Femur (tissue), 1 donor: Measurements from ENCODE around the gene ENPP6.
A peak's percentile ranks its signal among the peaks of the same experiment; 100 is the strongest.

ENCODE experiments used
- DNase-seq: peaks from one replicate; pipeline ENCODE4 v3.0.0-alpha.2; 2017

Gene ENPP6

DNA sequence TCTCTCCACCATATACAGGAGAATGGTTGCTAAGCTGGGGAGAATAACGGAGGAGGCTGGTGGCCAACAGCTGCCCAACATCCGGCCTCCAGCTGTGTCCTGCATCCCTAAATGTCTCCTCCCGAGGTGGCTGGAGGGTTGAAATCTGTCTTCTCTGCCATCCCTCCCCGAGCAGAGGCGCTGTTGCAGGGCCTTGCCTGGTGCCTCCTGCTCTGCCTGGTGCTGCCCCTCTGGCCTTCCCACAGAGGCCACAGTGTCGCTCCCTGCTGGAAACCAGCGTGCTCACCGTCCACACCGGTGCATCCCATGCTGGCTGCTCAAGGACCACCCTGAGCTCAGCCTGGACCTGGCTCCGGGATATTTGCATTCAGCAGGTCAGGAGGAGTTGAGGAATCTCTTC lies 115.2 kb downstream of the ENPP6 start:
- DNase-seq, result no peak

DNA sequence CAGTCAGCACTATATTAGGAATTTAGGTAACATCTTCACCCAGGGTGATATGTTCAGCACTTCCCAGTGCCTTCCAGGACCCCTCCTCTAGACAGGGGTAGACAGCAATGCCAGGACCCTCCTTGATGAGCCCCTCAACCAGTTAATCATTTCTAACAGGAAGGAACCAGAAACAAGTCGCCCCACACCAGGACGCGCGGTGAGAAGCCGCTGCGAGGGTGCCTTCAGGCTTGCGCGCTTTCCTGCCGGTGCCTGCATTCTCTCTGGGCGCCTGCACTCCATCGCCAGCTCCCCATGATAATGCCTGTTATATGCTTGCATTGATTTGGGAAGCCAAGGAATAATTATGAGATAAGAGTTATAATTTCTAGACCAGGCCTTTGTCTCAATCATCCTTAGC lies 116.0 kb downstream of the ENPP6 start:
- DNase-seq, result no peak

GRCh38 chr4:184100297-184100885 lies 117.3 kb downstream of the ENPP6 start:
- DNase-seq, result peak; percentile 43

- peak; percentile 75 for DNase-seq
Measured at GRCh38 chr4:184099535-184099966, 118.1 kb downstream of the ENPP6 start.

- peak; percentile 27 for DNase-seq
Measured at GRCh38 chr4:184099000-184099399, 118.7 kb downstream of the ENPP6 start.

GRCh38 chr4:184097815-184098214 lies 119.9 kb downstream of the ENPP6 start:
- DNase-seq, result no peak

DNA sequence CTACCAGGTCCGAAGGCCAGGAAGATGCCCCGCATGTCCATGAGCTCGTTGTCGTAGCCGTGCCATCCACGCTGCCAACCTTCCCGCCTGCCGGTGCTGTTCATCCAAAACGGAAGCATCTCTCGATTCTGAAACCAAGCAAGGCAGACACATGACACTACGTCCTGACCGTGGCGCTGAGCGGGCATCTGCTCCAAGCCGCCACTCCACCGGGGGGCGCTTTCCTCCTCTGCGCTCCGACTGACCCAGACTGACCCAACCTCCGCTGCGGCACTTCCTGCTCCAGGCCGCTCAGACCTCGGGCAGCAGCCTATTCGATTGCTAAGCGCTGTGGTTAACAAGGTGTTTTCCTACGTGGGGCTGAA lies 120.5 kb downstream of the ENPP6 start:
- peak; percentile 79 for DNase-seq

DNA sequence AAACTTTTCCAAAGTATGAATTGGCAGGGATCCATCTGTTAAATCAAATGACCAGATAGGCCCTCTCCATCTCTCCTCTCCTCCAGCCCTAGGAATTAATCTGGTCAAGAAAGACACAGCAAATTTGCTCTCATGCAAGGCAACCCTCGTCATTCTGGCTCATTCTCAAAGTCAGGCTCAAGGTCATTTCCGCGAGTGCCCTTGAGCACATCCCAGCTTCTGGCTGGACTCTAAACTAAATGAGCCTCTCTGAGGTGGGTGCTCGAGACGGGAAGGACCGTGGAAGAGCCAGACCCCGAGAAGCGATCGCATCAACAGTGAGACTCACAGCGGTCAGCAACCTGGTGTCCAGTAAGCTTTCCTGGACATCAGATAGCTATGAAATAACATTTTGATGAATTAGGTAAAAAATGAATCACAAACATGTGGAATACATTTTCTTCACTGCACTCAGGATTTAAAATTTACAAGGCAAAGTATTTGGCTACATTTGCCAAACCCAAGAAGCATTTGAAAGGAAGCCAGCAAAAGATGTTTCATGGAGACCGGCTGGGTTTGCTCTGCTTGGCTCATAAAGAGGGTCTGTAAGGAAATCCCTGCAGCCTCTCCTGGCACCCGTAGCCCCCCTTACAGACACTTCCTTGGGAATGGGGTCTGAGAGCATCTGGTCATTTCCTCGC lies 121.0 kb downstream of the ENPP6 start:
- DNase-seq, result peak; percentile 34

- DNase-seq, result no peak
Measured at GRCh38 chr4:184094532-184095159, 123.0 kb downstream of the ENPP6 start.

- no peak for DNase-seq
Measured at GRCh38 chr4:184091986-184092385, 125.7 kb downstream of the ENPP6 start.

DNA sequence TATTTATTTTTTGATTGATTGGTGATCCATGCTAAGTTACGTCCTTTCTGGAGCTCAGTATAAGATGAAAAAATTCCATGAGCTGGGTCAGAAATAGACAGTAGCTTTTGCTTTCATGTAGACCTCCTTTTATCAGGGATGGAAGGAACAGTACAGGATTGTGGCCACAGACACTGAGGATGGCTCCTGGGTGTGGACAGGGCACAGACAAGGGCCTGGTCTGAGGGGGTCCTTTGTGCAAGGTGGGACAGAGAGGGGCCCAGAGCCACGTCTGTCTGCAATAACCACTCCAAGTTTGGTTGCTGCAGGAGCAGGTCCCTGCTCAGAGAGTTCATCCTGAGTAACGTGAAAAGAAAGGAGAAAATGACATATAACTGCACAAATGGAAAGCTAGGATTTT lies 127.1 kb downstream of the ENPP6 start:
- DNase-seq, result no peak

DNA sequence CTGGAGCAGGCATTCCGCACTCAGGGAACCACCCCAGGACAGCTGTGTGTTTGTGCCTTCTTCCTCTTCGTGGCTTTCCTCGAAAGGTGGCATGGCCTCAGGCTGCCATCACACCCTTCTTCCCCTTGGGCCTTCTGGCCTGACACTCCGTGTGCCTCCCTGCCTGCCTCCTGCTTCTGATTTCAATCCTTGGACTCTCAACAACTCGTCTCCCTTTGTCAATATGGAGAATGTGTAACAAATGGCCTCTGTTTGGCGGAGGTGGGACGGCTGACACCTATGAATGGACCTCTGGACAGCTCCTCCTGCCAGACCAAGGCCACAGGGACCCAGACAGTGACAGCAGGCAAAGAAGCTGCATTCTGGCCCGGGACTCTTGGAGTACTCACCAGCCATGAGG lies 137.0 kb downstream of the ENPP6 start:
- DNase-seq, result no peak

DNA sequence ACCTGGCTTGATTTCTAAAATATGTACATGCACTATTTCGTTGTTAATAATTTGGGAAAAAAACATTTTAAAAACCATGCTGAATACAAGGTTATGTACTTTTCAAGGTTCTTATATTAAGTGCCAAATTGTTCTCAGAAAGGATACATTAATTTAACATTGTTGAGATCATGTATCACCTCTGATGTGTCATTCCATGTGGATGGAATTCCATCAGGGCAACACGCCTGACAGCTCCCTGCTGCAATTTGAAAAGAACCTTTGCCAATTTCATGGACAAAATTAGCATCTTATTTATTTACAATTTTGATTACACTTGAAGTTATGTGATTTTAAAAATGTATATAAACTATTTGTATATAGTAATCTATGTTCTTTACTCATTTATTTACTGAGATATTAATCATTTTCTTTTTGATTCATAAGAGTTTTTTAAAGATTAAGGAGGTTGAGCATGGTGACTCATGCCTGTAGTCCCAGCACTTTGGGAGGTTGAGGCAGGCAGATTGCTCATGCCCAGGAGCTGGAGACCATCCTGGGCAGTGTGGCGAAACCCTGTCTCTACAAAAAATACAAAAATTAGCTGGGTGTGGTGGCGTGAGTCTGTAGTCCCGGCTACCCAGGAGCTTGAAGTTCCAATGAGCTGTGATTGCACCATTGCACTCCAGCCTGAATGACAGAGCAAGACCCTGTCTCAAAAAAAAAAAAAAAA lies 142.8 kb downstream of the ENPP6 start:
- DNase-seq, result no peak

DNA sequence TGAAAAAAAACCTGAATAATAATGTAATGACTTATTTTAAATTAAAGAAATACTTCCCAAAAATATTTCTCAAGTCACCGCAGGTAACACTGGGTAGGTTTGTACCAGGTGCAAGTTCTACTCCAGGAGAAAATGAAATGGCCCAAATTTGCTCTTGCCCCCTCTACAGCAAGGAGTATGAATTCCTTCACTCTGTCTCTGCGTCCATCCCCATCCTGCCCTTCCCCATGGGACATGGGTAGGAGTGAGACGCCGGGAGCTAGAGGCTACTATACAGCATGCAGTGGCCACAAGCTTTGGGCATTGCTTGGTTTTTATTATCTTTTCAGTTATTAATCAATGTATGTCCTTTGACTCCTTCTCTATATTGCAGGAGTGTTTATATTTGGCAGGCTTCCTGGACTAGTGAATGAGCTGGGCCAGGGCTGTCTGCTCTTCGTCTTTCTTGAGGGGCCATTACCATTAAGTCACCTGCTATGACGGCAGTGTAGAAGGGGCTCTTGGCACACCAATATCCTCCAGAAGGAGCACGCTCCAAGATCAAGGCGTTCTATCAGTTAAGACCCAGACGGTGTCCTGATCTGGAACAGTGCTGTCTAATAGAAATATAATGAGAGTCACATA lies 149.6 kb downstream of the ENPP6 start:
- DNase-seq, result no peak

DNA sequence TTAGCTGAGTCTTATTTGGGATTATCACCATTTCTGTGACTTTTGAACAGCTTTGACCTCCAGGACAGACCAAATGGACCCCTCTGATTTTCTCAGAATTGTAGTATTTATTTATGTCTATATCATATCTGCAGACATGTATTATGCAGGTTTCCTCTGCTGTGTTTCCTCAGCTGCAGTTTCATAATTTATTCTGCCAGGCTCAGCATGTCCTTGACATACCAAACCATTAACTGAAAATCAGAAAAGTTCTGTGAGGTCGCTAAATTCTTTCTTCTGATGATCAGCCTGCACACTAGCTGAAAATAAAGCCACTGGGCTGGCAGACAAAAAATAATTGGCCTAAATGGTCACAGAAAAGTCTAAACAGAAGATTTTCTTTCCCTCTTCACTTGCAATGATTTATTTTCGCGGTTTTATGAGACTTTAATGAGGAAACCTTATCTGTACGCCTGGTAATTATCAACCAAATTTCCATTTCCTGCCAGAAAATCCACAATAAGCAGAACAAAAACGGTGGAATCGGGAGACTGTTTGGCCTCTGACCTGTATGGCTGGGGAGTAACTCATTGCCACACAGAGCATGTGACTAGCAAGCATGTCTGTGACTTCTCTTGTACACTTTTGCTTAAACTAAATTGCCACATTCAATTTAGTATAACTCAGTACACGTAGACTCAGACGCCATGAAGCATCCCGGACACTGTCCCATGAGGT lies 150.9 kb downstream of the ENPP6 start:
- DNase-seq, result no peak

GRCh38 chr4:184064877-184065276 lies 152.8 kb downstream of the ENPP6 start:
- no peak for DNase-seq

GRCh38 chr4:184062769-184063168 lies 154.9 kb downstream of the ENPP6 start:
- no peak for DNase-seq

DNA sequence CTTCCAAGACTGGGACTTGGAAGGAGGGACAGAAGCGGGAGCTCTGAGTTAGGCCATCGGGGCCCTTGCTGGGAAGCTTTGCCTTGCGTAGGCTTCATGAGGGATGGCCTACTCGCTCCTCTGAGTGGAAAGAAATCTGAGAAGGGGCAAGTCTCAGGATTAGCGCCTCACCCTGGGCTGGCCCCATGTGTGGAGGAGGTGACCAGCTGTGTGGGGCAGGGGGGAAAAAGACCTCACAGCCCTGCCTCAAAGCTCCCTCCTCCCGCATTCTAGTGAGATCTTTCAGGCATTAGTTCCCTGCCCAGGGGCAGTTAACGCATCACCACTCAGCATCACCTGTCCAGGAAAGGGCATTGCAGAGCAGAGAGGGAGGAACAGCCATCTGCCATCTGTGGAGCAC lies 156.1 kb downstream of the ENPP6 start:
- DNase-seq, result no peak

DNA sequence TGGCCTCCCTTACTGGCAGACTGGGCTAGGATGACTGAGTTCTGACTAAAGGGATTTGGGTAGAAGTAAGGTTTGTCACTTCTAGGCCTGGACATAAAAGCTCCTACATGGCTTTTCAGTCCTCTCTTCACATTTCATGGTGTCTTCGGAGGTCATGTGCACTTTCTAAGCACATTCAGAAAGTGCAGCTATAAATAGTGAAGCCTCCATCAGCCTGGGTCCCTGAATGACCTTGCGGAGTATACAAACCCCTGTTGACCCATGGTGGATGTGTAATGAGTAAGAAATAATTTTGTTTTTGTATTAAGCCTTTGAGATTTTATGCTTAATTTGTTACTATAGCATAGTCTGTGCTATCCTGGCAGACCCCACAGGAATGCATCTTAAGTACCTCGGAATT lies 158.6 kb downstream of the ENPP6 start:
- no peak for DNase-seq

DNA sequence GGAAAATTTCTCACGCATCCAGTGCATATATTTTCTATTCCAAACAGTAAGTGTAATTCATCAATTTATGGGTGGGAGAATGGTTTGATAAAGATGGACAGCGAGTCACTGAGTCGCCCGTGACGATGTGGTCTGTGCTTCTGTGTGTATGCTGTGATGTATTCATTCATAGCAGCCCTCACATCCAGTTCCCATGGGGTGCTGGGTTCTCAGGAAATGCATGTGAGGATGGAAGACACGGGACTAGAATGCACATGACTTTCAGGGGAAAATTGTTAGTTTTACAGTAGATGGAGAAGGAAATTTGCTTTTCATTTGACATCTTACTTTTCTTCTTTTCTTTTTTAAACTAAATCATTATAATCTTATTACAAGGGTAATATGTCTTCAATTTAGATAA lies 159.6 kb downstream of the ENPP6 start:
- no peak for DNase-seq

- DNase-seq, result no peak
Measured at GRCh38 chr4:184056877-184057276, 160.8 kb downstream of the ENPP6 start.

- DNase-seq, result no peak
Measured at GRCh38 chr4:184053434-184053833, 164.2 kb downstream of the ENPP6 start.

DNA sequence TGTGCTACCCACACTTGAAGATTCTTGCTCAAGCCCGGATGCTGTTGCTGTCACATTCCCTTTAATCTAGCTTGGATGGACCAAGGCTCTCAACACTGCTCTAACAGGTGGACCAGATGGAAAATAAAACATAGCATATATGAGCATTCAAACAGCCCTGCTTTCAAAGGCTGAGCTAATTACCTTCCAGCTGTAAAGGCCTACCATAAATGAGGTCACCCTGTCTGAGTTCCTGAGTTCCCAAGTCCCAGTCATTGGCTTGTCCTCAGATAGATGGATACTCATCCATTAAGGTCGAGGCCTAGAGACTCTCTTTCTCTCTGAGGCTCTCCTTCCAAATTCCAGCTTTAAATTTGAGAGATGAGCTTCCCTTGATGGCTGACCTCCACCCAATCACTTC lies 165.1 kb downstream of the ENPP6 start:
- no peak for DNase-seq
